Parathyroid adenoma (tissue), 2 donors: ENCODE results near the gene JADE3.

Experiments used
- H2AFZ ChIP-seq: fragments of 300-600 bp; sonication (generic); one replicate; pipeline ENCODE4 v1.7.0; 2017; ENCODE audit warnings: antibody characterized with exemption, mild to moderate bottlenecking
- H3K27ac ChIP-seq: fragments of 300-600 bp; sonication (generic); one replicate; pipeline ENCODE4 v1.7.0; 2017
- H3K27me3 ChIP-seq: fragments of 300-600 bp; sonication (generic); one replicate; pipeline ENCODE4 v1.7.0; 2017; ENCODE audit warnings: low read length; ENCODE audit not compliant: control insufficient read depth, insufficient read depth
- H3K36me3 ChIP-seq: fragments of 300-600 bp; sonication (generic); one replicate; pipeline ENCODE4 v1.7.0; 2017; ENCODE audit warnings: low read length; ENCODE audit not compliant: control insufficient read depth, insufficient read depth
- H3K4me1 ChIP-seq: fragments of 300-600 bp; sonication (generic); one replicate; pipeline ENCODE4 v1.7.0; 2017; ENCODE audit warnings: control low read depth
- H3K4me2 ChIP-seq: fragments of 300-600 bp; sonication (generic); one replicate; pipeline ENCODE4 v1.7.0; 2017; ENCODE audit warnings: low read length
- H3K4me3 ChIP-seq: fragments of 300-600 bp; sonication (generic); one replicate; pipeline ENCODE4 v1.7.0; 2017; ENCODE audit warnings: low read depth, low read length
- H3K79me2 ChIP-seq: fragments of 300-600 bp; sonication (generic); one replicate; pipeline ENCODE4 v1.7.0; 2017; ENCODE audit warnings: control low read depth
- H3K9ac ChIP-seq: fragments of 300-600 bp; sonication (generic); one replicate; pipeline ENCODE4 v1.7.0; 2017; ENCODE audit warnings: mild to moderate bottlenecking
- H3K9me3 ChIP-seq: fragments of 300-600 bp; sonication (generic); one replicate; pipeline ENCODE4 v1.7.0; 2017; ENCODE audit warnings: low read length; ENCODE audit not compliant: control insufficient read depth
- CTCF ChIP-seq: fragments of 300-600 bp; sonication (generic); IDR thresholded peaks from one replicate; pipeline ENCODE4 v1.7.0; 2017; ENCODE audit warnings: antibody characterized with exemption, mild to moderate bottlenecking
- donor health status: primary hyperparathyroidism.

Gene JADE3

GRCh38 chrX:47060708-47061107 is 148.5 kb downstream of the JADE3 start:
- Histone ChIP-seq H3K27me3 (no peaks in the 10 kb centered on the region), H3K4me1 (no peaks in the 10 kb centered on the region), H3K9me3 (no peaks in the 10 kb centered on the region), H3K4me2 (no peak overlapping the region), H3K4me3 (no peak overlapping the region), H3K36me3 (no peaks in the 10 kb centered on the region), H3K27ac (no peak overlapping the region), H3K79me2 (no peaks in the 10 kb centered on the region), H2AFZ (no peak overlapping the region), H3K9ac (no peak overlapping the region)
- no peak for TF ChIP-seq CTCF

- Histone ChIP-seq H3K36me3 (no peaks in the 10 kb centered on the region), H2AFZ (no peak overlapping the region), H3K4me1 (no peaks in the 10 kb centered on the region), H3K27me3 (no peaks in the 10 kb centered on the region), H3K27ac (no peak overlapping the region), H3K4me2 (no peak overlapping the region), H3K79me2 (no peaks in the 10 kb centered on the region), H3K4me3 (no peak overlapping the region), H3K9ac (no peak overlapping the region), H3K9me3 (no peaks in the 10 kb centered on the region)
- TF ChIP-seq CTCF: no peak
Observed at GRCh38 chrX:47061238-47061919, 149.2 kb downstream of the JADE3 start.

- Histone ChIP-seq H3K27ac (no peak overlapping the region), H3K79me2 (no peaks in the 10 kb centered on the region), H3K4me1 (no peaks in the 10 kb centered on the region), H3K9ac (no peak overlapping the region), H3K36me3 (no peaks in the 10 kb centered on the region), H3K9me3 (no peaks in the 10 kb centered on the region), H3K27me3 (no peaks in the 10 kb centered on the region), H2AFZ (no peak overlapping the region), H3K4me2 (no peak overlapping the region), H3K4me3 (no peak overlapping the region)
- no peak for TF ChIP-seq CTCF
Observed at GRCh38 chrX:47063179-47063578, 151.0 kb downstream of the JADE3 start.

- TF ChIP-seq CTCF: no peak
- H3K27ac ChIP-seq: no peak overlapping the region
- H3K4me1 ChIP-seq: no peaks in the 10 kb centered on the region
- no peaks in the 10 kb centered on the region for H3K9me3 ChIP-seq
- H2AFZ ChIP-seq: no peak overlapping the region
- no peaks in the 10 kb centered on the region for H3K79me2 ChIP-seq
- H3K36me3 ChIP-seq: no peaks in the 10 kb centered on the region
- no peak overlapping the region for H3K4me2 ChIP-seq
- no peak overlapping the region for H3K4me3 ChIP-seq
- no peaks in the 10 kb centered on the region for H3K27me3 ChIP-seq
- H3K9ac ChIP-seq: no peak overlapping the region
Observed at GRCh38 chrX:47068214-47068613, 156.0 kb downstream of the JADE3 start.

GRCh38 chrX:47068720-47069119 is 156.5 kb downstream of the JADE3 start:
- Histone ChIP-seq H3K27ac (no peak overlapping the region), H3K9ac (no peak overlapping the region), H3K4me1 (no peaks in the 10 kb centered on the region), H3K36me3 (no peaks in the 10 kb centered on the region), H3K4me2 (no peak overlapping the region), H3K9me3 (no peaks in the 10 kb centered on the region), H3K4me3 (no peak overlapping the region), H2AFZ (no peak overlapping the region), H3K27me3 (no peaks in the 10 kb centered on the region), H3K79me2 (no peaks in the 10 kb centered on the region)
- TF ChIP-seq CTCF: no peak
